CD4-positive, alpha-beta T cell treated with Interleukin-10 for 1 hour (primary cell): Measurements from ENCODE around the gene NMT2.
A peak's percentile ranks its signal among the peaks of the same experiment; 100 is the strongest.
"Not testable (repeated sequence)": the region's sequence is repeated elsewhere in the genome, so short reads cannot be mapped to it uniquely, and the experiment has no call there.

Experiments used
- DNase-seq: peaks from one replicate; pipeline ENCODE4 v3.0.0-alpha.2; 2020

Gene NMT2

DNA sequence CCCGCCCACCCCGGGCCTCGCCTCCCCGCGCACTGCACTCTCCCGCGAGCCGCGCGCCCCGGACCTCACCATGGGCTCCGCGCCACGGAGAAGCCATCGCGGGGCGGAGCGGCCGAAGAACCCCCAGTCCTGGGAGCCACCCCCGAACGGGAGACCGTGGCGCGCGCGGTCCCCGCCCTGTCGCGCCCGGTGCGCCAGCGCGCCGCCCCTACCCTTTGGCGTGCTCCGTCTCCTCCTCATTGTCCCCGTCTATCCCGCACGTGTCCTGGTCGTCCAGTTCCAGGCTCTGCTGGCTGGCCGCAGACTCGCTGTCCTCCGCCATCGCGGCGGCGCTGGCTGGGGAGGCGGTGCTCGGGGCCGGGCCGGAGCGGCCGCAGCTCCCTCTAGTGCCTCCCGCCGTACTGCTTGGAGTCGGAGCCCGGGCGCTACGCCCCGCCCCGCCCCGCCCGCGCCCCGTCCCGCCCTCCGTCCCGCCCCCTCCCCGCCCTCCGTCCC lies at the start of gene NMT2:
TSS of gene NMT2 (minus strand) at position 403 of the 495 bp plus-strand sequence. CDS start at position 322, 81 bp downstream.
- DNase-seq, result no peak

DNA sequence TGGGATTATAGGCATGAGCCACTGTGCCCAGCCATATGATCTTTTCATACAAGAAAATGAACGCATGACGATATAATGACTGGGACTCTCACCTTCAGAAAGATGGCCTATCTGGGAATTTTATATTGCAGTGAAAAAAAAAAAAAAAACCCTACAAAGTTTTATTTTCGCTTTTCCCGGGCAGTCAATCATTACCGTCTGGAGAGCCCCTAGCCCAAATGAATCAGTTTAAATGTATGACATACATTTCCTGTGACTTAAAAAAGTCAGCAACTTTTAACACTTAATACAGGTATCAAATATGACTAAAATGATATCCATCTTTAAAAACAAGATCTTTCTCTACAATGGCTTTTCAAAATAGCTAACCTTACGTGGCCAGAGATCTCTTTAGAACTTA lies 48.2 kb upstream of the NMT2 start:
- no peak for DNase-seq

DNA sequence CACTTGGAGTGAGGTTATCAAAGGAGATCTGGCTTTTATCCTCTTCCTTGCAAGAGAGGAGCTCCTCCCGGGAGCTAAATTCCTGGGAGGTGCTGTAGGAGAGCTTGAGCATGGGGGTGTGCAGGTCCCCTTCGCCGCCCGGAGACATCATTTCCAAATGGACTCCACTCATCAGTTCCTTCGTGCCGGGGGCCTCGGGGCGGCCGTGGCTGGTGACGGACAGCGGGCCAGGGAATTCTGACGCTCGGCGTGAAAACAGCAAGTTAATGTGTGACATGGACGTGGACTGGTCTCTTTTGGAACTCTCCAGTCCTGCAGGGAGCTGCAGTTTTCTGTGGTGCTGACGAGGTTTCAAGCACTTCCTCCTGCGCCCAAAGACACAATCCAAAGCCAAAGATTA lies 45.7 kb upstream of the NMT2 start:
- no peak for DNase-seq

DNA sequence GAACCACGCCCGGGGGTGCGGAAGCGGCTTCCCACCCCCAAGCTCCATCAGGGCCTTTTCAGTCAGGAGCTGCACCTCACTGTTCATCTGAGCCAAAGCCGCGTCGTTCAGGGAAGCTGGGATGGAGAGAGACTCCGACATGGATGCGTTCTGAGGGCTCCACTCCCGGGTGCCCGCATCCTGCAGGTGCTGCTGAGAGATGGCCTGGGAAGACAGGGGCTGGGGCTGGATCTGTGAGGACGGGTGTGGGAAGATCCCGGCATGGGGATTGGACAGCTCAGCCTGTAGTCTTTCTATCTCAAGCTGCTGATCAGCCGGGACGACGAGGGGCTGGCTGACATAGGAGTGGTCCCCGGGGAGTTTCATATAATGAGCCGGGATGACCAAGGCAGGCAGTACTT lies 45.0 kb upstream of the NMT2 start:
- no peak for DNase-seq

DNA sequence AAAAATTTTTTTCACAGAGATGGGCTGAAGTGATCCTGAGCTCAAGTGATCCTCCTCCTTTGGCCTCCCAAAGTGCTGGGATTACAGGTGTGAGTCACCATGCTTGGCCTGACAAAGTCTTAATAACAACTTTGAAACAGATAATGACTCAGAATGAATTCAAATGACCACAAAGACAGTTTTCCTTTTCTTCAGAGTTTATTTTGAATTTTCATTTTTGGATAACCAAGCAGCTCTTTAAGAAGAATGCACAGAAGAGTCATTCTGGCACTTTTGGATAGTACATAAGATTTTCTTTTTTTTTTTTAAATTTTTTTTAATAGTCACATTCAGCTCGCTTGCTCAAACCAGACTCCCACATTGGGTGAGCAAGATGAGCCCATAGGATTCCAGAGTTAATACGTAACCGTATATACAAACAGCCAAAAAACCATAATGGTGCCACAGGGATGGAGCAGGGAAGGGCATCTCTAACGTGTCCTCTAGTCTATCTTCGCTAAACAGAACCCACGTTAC lies 43.0 kb upstream of the NMT2 start:
- DNase-seq, result no peak

DNA sequence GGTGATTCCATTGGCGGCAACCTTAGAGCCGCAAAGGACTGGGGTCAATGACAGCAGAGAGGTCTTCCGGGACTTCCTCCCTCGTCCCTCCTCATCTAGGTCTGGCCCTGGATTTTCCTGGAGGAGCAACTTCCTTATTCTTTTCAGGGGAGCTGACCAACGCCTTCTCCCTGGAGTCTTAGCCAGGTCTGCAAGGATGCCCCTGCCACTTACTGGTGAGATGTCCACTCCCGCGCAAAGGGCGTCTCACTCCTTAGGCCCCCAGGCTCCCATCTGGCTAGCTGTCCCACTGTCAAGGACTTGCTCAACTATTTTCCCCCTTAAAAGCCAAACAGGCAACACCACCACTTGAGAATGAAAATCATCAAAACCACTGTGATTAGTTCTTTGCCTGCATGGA lies 42.0 kb upstream of the NMT2 start:
- no peak for DNase-seq

DNA sequence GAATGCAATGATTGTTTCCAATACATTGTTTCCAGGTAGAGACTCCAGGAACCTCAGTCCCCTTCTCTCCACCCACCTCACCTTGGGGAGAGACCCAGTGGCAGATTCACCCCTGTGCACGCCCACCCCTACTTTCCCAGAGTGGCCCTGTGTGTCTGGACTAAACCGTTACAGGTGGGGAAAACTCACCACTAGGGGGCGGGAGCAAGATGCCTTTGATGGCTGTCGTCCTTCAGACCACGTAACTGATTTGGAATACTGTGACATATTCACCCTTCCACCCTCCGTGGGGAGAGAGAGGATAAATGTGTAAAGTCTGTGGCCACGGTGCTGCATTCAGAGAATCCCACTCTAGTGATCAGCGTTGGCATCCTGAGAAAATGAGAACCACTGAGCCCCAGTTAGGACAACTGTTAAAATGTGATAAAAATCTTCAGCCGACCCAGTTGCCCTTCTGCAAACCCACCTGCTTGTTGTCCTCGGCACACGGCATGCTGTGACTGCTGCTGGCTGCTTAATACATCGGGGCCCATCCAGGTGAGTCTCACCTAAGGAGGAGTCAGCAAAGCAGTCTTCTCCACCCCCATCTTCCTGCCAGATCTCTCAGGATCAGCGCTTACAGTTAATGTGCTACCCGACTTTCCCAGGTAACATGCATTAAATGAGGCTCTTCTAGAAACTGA lies 41.5 kb upstream of the NMT2 start:
- DNase-seq, result peak; percentile 82

DNA sequence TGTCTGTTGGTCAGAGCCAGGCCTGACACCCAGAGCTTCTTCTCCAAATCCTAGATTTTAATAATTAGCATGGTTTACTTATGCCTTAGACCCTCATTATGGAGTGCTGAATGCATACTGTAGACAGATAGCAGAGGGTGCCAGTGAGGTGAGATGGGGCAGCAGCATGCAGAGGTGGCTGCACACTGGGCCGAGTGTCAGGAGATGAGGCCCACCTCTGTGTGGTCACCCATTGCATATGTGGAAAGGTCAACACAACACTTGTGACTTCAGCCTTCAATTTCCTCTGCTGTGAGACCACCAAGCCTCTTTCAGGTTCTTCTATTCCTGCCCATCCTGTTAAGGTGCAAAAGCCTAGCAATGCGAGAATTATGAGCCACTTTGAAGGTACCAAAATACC lies 39.7 kb upstream of the NMT2 start:
- no peak for DNase-seq

DNA sequence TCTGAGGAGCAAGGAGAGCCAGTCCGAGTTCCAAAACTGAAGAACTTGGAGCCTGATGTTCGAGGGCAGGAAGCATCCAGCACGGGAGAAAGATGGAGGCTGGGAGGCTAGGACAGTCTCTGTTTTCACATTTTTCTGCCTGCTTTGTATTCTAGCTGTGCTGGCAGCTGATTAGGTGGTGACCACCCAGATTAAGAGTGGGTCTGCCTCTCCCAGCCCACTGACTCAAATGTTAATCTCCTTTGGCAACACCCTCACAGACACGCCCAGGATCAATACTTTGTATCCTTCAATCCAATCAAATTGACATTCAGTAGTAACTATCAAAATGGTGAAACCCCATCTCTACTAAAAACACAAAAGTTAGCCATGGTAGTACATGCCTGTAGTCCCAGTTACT lies 38.9 kb upstream of the NMT2 start:
- DNase-seq, result not testable (repeated sequence)

DNA sequence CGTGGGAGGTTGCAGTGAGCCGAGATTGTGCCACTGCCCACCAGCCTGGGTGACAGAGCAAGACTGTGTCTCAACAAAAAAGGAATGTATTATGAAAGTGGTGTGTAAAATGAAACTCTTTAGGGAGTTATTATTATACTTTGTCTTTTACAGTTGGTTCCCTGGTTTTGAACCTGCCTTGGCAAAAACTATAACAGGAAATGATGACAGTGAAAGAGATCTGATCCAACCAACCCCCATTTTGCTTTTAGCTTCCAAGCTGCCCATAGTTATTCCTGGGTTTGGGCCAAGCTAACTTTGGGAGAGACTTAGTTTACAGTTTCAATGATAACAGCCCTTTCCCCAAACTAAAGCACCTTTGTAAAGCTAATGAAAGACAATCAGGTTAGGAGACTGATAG lies 34.1 kb upstream of the NMT2 start:
- DNase-seq, result no peak

DNA sequence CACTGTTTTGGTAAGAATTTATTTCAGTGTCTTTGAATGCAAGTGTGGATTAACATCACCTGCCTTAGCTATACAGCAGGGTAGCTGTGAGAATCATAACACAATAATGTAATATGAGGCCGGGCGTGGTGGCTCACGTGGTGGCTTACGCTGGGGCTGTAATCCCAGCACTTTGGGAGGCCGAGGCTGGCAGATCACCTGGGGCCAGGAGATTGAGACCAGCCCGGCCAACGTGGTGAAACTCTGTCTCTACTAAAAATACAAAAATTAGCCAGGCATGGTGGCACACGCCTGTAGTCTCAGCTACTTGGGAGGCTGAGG lies 33.8 kb upstream of the NMT2 start:
- not testable (repeated sequence) for DNase-seq

DNA sequence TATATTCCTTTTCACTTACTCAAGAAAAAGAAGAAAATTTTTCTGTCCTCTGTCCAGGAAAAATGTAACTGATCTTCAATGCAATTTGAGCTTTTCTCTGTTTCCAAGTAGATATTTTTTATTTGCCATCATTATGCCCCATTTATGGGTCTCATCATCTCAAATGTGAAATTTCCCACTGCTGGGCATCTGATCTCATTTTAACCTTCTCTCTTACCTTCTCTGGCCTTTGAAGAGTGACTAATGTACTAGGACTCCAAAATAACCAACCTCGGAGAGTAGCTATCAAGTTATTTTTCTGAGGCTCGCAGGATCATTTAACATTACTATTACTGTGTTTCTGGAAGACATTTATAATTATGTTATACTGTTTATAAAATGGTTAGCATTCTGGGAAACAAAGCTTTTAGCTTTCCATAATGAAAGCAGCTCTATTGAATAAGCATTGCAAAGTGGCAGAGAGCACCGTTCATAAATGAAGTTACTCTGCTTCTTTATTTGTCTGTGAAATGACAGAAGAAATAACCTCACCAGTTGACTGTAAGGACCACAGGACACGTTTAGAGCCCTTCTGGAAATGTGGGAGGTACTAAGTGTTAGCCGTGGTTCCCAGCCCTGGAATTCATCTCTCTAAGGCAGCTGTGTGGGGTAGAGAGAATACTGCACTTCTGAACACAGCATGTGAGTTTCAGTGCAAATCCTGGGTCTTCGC lies 33.3 kb upstream of the NMT2 start:
- no peak for DNase-seq

DNA sequence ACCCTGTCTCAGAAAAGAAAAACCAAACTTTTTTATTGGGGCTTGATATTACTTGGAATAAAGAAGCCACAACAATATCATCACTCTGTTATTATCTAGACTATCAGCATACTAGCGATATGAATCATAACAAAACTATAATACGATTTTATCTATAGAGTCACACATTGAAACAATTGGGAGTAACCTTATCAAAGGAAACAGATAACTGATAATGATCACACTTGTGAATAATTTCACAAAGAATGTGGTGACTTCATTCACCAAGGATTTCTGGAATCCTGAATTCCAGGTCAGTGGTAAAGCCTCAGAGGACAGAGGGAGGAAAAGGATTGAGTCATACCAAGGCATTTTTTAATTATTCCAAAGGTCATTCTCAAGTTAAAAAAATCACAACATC lies 32.1 kb upstream of the NMT2 start:
- no peak for DNase-seq

DNA sequence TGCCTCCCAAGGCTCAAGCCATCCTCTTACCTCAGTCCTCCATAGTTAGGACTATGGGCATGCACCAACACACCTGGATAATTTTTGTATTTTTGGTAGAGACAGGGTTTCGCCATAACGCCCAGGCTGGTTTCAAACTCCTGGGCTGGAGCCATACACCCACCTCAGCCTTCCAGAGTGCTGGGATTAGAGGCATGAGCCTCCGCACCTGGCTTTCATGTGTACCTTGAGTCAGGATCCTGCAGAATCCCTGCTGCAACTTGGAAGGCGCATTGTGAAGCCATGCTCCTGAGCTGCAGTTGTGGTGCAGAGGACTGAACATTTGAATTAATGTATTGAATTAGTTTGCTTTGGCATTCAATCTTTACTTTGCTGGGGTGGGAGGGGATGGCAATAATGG lies 29.4 kb upstream of the NMT2 start:
- no peak for DNase-seq

DNA sequence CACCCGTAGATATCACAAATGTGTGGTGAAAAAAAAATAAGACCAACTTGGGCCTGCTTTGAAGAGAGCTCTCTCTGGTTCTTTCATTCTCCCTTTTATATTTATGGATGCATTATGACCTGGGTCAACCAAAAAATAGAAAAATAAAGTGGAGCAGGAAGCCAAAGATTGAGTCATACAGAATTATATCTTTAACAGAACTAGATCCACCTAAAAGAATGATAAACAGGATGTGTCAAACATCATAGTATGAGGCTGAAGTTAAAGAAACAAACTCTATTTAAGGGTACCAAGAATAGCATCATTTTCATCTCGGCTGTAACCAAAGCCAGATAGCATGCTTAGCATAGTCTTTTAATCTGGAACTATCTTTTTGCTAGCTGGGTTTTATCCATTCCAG lies 28.8 kb upstream of the NMT2 start:
- DNase-seq, result no peak

DNA sequence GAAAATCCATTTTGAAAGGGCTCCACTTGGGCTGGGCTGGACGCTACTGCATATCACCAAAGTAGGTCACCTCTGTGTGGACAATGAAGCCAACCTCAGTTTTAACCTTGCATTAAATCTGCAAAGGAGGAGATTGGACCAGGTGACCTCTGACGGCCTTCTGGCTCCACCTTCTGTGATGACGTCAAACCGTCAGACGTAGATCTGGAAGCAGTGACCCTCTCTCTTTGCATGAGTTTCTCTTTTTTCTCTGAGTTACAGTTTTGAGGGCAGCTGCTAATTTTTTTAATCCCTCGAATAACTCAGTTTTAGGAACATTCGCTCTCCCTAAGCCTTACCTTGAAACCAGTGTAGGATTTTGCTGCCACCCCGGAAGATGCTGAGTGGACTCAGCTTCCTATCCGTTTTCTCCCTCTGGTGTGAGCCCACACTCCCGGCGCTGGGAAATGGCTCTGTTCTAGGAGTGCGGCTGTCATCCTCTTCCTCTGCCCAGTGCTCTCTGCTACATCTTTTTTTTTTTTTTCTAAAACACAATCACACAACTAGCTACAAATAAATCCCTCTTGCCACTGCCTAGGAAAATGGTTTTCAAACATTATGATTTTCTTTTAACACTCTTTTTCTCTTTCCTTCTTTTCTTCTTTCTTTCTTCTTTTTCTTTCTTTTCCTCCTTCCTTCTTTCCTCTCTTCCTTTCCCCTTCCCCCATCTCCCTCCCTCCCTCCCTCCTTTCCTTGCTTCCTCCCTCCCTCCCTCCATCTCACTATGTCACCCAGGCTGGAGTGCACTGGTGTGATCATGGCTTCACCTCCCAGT lies 27.7 kb upstream of the NMT2 start:
- peak; percentile 20 for DNase-seq

DNA sequence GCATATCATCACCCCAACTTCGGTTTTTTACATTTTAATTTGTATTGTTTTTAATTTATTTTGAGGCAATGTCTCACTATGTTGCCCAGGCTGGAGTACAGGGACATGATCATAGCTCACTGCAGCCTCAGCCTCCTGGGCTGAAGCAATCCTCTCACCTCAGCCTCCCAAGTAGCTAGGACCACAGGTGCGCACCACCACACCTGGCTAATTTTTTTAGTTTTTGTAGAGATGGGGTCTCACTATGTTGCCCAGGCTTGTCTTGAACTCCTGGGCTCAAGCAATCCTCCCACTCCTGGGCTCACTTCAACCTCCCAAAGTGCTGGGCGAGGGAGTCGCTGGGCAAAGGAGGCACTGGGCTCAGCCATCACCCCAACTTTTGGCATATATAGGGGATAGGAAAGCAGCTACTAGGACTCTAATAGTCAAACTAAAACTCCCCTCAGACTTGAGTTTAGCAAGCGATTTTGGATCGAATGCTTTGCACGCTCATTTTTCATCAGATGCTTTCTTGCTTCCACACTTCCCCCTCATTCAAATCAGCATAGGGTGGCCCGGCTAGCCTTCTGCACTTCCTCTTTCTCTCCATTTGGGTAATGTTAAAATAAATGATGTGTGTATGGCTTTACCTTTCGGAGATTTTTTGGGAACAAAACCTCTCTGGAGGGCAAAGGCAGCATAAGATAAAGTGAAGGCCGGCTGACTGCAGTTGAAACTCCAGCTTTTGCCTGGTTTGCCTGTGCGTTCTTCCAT lies 20.8 kb upstream of the NMT2 start:
- no peak for DNase-seq

DNA sequence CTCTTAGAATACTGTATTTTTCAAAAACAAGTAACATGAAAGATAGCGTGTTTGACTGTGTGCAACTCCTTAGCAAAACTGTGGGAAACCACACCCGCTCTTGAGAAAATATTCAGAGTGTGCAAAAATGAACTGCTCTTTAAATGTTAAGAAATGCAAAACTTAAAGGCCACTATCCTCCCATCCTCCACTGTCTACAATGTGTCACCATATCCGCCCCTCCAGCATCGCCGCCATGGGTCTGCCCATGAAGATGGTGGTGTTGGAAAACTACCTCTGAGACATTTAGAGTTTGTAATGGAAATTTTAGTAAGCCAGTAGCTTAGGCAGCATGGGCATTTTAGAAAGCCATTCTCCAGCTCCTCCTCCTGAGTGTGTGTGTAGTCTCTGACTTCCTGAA lies 20.1 kb upstream of the NMT2 start:
- DNase-seq, result no peak

DNA sequence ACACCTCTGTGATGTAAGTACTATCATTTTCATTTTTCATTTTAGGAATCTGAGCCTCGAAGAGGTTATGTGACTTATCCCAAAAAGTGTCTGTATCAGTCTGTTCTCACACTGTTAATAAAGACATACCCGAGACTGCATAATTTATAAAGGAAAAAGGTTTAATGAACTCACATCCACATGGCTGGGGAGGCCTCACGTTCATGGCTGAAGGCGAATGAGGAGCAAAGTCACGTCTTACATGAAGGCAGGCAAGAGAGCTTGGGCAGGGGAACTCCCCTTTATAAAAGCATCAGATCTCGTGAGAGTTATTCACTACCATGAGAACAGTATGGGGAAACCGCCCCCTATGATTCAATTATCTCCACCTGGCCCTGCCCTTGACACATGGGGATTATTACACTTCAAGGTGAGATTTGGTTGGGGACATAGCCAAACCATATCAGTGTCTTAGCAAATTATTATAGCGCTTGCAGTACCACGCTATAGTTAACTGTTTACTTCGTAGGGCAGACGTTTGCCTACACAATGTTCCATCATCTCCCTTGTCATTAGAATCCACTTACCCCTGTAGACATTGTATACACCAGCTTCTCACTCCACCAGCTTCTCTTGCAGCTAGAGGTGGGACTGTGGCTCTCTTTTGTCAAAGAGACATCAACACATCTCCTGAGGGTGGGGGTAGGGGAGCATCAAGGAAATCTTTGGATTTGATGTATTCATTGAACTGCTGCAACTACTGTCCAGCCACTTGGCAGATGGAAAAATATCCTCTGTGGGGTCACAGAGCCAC lies 15.4 kb upstream of the NMT2 start:
- DNase-seq, result no peak

DNA sequence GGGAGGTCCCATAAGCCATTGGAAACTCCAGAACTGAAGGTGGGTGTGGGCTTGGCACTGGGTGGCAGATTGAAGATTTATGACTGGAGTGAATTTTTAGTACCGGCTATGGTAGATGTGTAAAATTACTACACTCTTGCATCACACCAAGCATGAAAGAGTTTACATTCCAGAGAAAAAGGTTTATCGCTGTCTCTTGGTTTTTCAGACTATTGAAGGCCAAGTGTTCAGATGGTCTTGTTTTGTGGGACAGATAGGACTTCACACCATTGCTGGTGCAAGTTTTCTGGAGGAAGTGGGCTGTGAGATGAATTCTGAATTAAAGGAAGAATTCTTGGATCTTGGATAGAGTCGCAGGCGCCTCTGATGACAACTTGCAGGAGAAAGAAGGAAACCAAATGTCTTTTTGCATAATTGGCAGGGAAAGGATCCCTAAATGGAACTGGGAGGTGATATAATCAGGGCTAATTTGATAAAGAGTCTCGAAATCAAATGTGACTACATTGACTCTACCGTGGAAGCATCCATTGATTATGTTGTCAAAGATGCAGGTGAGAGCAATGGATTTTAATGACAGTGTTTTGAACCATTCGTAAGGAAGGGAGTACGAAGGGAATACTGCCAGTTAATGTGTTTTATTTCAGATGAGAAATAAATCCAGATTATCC lies 14.2 kb upstream of the NMT2 start:
- DNase-seq, result no peak

DNA sequence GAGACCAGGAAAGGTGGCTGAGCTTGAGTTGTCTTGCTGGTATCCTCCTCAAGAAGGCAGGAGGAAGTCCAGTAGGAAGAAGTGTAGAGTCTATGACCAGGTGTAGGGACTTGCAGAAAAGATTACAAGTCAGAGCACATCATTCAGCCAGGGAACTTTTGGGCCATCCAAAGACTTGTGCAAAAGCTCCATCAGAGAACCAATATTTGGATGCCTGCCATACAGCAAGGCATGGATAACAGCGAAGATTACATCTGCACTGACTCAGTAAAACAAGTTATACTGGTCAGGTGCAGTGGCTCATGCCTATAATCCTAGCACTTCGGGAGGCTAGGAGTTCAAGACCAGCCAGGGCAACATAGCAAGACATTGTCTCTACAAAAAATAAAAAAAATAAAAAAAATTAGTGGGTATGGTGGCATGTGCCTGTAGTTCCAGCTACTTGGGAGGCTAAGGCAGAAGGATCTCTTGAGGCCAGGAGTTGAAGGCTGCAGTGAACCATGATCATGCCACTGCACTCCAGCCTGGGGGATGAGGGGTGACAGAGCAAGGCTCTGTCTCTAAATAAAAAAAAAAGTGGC lies 13.2 kb upstream of the NMT2 start:
- DNase-seq, result no peak
